SK-N-SH (cell line): ENCODE data around the gene SLC2A4.

ENCODE experiments used
- CHD2 ChIP-seq: fragments of 150-350 bp; IDR thresholded peaks from 2 replicates; pipeline ENCODE4 v1.6.1; 2018; ENCODE audit warnings: low read length; ENCODE audit not compliant: partially characterized antibody
- CTCF ChIP-seq: fragments of 200-600 bp; sonication (generic); IDR thresholded peaks from 2 replicates; pipeline ENCODE4 v1.6.1; 2017; ENCODE audit warnings: antibody characterized with exemption, mild to moderate bottlenecking, moderate library complexity
- ELF1 ChIP-seq: IDR thresholded peaks from 2 replicates; pipeline ENCODE4 v1.4.0; 2012
- EP300 ChIP-seq, 2 experiments: IDR thresholded peaks; 2 replicates each; pipeline versions ENCODE4 v1.4.0 to v1.6.1; 2012; ENCODE audit warnings: borderline replicate concordance in 1 of 2, low read depth in 1 of 2, low read length in 1 of 2
- EZH2phosphoT487 ChIP-seq: fragments of 200-600 bp; sonication (generic); IDR thresholded peaks from 2 replicates; pipeline ENCODE4 v1.6.1; 2017; ENCODE audit warnings: low read depth, mixed run types, mild to moderate bottlenecking, antibody characterized with exemption, moderate library complexity, borderline replicate concordance
- GABPA ChIP-seq: IDR thresholded peaks from 2 replicates; pipeline ENCODE4 v1.4.0; 2012; ENCODE audit warnings: low read depth, mild to moderate bottlenecking
- GATA2 ChIP-seq: sonication (generic); formaldehyde crosslinking; IDR thresholded peaks from 2 replicates; pipeline ENCODE4 v1.5.0; 2020; ENCODE audit warnings: mild to moderate bottlenecking, missing genetic modification reagents
- MAX ChIP-seq: IDR thresholded peaks from 2 replicates; pipeline ENCODE4 v1.4.0; 2012; ENCODE audit warnings: low read depth
- MXI1 ChIP-seq: IDR thresholded peaks from 2 replicates; pipeline ENCODE4 v1.6.1; 2012; ENCODE audit warnings: mild to moderate bottlenecking, low read depth, low read length, improper control_type of control experiment
- RFX5 ChIP-seq: IDR thresholded peaks from 2 replicates; pipeline ENCODE4 v1.6.1; 2012; ENCODE audit warnings: mild to moderate bottlenecking, improper control_type of control experiment, low read length
- RXRA ChIP-seq: IDR thresholded peaks from 2 replicates; pipeline ENCODE4 v1.4.0; 2012; ENCODE audit warnings: low read depth, mild to moderate bottlenecking, borderline replicate concordance
- TAF1 ChIP-seq: IDR thresholded peaks from 2 replicates; pipeline ENCODE4 v1.6.1; 2012; ENCODE audit warnings: low read depth, mild to moderate bottlenecking, low read length, moderate library complexity, borderline replicate concordance
- USF2 ChIP-seq: fragments of 150-350 bp; IDR thresholded peaks from 2 replicates; pipeline ENCODE4 v1.6.1; 2017; ENCODE audit warnings: antibody characterized with exemption, low read length, low read depth, borderline replicate concordance
- YY1 ChIP-seq: IDR thresholded peaks from 2 replicates; pipeline ENCODE4 v1.4.0; 2012; ENCODE audit warnings: low read depth, mild to moderate bottlenecking

- TF ChIP-seq MXI1 (no peak), RXRA (no peak), CTCF (no peak), TAF1 (no peak), GABPA (no peak), EP300 (IDR thresholded peaks at IDR 0.05; ENCODE audit: borderline replicate concordance in 1 of 2, low read depth in 1 of 2, low read length in 1 of 2) (no peak), EZH2phosphoT487 (no peak), GATA2 (CRISPR knock-in tag) (no peak), USF2 (no peak), CHD2 (no peak), MAX (no peak), RFX5 (no peak), ELF1 (no peak), YY1 (no peak)
These were observed 38.1 kb upstream of the SLC2A4 start for GRCh38 chr17:7243453-7243729.
